T follicular helper cell (primary cell): ENCODE data around the gene ADARB1.
A peak's percentile ranks its signal among the peaks of the same experiment; 100 is the strongest.

Experiments used
- DNase-seq: peaks from one replicate; pipeline ENCODE4 v3.0.0-alpha.2; 2020; ENCODE audit warnings: low read depth

The ADARB1 gene

DNA sequence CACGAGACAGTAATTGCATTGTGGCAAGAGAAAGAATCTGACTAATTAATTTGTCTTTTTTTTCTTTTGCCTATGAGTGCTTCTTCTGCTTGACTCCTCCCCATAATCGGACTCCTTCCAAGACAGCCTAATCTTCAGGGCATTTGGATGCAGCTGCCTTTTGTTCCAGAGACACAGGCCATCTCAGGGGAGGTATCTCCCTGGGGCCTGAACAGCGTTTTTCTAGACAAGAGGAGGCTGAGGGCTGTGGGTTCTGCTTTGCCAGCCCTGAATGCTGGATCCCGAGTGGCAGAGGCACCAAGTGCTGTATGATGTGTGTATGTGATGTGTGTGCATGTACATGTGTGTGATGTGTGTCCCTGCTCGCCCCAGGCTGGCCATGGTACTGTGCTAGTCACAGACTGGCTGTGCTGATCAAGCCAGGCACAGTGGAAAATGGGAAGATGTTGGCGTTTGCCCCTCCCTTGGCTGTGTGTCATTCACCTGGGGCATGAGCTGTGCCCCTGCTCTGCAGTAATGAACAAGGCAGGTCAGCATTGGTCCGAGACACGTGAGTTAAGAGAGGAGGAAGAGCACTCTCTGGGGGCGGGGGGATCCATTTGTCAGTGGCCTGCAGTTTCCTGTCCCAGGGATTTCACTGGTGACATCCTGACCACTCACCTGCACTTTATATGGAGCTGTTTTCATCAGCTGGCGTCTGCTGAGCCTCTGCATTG lies 77.2 kb downstream of the ADARB1 start:
- DNase-seq: no peak

GRCh38 chr21:45152265-45152746 lies 77.9 kb downstream of the ADARB1 start:
- peak; percentile 39 for DNase-seq

- DNase-seq: no peak
Observed at GRCh38 chr21:45153358-45154318, 79.3 kb downstream of the ADARB1 start.

GRCh38 chr21:45154511-45155508 lies 80.4 kb downstream of the ADARB1 start:
- peak; percentile 4 for DNase-seq

GRCh38 chr21:45155910-45156309 lies 81.5 kb downstream of the ADARB1 start:
- DNase-seq: no peak

DNA sequence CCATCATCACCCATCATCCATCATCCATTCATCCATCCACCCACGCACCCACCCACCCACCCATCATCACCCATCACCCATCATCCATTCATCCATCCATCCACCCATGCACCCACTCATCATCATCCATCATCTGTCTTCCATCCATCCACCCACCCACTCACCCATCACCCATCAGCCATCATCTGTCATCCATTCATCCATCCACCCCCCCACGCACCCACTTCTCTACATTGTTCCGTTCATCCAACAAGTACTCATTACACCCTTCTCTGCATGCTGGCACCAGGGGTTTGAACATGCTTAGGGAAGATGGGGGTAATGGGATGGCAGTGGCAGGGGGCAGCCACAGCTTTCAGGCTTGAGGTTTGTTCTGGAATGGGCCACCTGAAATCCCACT lies 82.1 kb downstream of the ADARB1 start:
- DNase-seq: no peak

DNA sequence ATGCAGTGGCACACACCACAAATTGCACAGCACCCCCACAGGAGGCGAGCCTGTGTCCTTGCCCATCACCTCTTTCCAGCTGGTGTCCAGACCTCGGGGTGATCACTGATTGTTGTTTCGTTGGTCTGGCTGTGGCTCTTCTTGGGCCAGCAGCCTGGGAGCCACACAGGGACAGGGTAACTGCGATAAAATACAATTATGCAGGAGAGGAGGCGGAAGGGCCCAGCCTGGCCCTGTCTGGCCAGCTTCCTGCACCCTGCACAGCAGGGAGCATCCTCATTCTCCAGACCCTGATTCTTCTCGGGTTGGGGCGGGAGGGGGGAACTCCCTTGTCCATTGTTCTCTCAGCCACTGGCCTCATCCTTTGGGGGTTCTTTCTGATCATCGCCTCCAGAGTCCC lies 83.6 kb downstream of the ADARB1 start:
- DNase-seq: no peak

GRCh38 chr21:45158491-45159423 lies 84.4 kb downstream of the ADARB1 start:
- no peak for DNase-seq

DNA sequence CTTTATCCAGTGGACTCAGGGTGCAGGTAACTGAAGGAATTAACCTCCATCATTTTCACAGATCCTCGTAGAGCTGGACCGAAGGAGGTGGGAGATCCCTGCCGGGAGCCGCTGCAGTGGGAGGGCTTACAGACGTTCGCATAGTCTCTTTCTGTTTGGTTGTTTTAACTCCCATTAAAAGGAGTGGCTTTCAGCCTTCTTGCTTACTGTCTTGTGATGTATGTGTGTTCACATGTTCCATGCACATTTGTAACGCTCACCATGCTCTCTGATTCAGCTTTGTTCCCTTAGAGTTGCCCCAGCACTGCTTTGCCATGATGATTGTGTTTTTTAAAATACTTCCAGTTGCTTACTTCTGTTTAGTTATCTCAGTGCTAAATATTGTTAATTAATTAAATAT lies 85.8 kb downstream of the ADARB1 start:
- no peak for DNase-seq

DNA sequence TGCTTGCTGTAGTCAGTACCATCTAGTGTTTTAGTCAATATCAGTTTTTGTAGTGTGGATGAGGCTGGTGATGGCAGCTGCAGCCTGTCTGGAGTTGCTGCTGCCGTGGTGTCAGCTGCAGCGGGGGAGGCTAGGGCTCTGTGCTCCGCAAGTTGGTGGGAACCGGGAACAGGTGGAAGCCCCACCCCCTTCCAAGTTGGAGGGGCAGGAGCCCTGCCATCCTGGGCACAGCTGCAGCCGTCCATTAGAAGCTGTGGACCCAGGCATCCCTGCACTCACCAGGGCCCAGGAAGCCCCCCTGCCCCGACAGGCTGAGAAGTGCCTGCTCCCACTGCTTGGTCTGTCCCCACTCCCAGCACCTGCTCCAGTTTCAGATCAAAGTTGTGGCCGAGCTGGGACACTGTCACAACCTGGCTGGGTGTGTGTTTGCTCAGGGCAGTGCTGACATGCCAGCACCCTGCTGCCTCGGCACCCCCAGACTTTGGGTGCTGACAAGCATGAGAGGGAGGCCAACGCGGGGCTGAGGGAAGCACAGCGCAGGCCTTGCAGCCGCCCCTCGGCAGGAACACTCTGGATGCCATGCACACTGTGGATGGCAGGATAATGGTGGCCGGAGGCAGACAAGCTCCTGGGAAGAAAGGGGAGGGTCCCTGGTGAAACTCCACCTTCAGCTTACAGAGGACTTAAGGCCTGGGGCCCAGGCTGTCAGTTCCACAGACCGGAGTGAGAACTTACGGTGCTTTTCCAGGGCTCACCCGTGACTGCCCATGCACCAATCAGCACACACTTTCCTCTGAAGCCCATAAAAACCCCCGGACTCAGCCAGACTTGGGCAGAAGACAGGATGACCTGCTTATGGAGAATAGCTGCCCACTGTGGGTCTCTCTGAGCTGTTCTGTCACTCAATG lies 86.9 kb downstream of the ADARB1 start:
- no peak for DNase-seq

- DNase-seq: no peak
Observed at GRCh38 chr21:45162115-45162514, 87.7 kb downstream of the ADARB1 start.

DNA sequence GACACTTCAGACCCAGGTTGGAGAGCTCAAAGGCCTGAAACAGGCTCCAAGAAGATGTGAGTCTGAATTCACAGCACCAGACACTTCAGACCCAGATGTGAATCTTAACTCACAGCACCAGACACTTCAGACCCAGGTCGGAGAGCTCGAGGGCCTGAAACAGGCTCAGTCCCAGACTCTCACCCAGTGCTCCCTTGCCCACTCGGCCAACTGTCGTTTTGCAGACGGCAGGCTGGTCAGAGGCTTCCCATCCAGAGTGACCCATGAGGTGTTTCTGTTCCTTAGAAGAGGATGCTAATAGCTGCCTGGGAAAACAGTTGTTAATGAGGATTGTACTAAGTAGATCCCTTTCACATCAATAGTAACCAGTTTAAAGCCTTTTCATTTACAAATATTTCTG lies 88.4 kb downstream of the ADARB1 start:
- no peak for DNase-seq

GRCh38 chr21:45163413-45164123 lies 89.2 kb downstream of the ADARB1 start:
- no peak for DNase-seq

- DNase-seq: no peak
Observed at GRCh38 chr21:45164124-45164511, 89.7 kb downstream of the ADARB1 start.

DNA sequence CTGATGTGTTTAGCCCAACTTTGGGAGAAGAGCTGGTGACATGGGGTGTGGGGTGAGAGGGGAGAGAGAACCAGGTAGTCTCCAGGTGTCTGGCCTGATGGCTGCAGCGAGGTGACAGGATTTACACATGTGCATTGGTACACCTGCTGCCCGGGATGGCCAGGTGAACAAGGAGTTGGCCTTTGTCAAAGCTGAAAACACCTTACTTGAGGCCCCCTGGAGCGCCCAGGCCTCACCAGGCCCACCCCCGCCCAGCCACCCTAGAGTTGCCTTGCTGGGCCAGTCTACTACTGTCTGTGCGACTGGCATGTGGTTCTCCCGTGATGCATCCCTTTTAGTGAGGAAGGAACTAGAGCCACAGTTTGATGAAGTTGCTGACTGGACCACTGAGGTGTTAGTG lies 90.5 kb downstream of the ADARB1 start:
- DNase-seq: no peak

DNA sequence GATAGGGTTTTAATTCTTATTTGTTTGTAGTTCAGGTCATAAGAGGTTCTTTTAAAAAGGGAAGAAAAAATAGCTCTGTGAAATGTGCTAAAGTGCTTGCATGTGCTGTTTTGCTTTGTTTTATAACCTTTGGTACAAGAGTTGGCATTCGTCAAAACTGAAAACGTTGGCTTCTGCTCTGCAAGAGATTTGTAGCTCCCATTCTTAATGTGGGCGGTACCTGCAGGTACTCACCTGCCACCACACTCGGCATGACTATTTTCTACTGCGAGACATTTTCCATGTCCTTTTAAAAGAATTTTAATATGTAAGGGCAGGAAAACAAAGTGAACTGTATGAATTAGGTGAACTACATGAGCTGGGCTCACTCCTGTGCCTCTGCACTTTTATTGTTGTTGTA lies 92.6 kb downstream of the ADARB1 start:
- no peak for DNase-seq

DNA sequence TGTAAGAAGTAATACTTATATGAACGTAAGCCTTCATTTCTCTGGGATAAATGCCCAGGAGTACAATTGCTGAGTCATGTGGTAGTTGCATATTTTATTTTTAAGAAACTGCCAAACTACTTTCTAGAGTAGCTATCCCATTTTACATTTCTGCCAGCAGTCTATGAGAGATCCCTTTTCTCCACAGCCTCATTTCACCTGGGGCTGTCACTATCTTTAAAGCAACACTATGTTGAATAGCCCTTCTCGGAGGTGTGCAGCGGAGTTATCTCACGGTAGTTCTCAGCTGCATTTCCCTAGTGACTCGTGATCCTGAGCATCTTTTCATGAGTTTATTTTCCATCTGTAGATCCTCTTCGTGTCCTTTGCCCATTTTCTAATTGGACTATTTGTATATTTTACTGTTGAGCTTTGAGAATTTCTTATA lies 93.4 kb downstream of the ADARB1 start:
- DNase-seq: no peak

- no peak for DNase-seq
Observed at GRCh38 chr21:45168522-45168921, 94.1 kb downstream of the ADARB1 start.

- no peak for DNase-seq
Observed at GRCh38 chr21:45169001-45169400, 94.6 kb downstream of the ADARB1 start.
